Effector CD4-positive, alpha-beta T cell (primary cell): ENCODE results near the gene PRPF31.

Experiments
- DNase-seq: peaks from one replicate; pipeline ENCODE4 v3.0.0-alpha.2; 2020

The PRPF31 gene

DNA sequence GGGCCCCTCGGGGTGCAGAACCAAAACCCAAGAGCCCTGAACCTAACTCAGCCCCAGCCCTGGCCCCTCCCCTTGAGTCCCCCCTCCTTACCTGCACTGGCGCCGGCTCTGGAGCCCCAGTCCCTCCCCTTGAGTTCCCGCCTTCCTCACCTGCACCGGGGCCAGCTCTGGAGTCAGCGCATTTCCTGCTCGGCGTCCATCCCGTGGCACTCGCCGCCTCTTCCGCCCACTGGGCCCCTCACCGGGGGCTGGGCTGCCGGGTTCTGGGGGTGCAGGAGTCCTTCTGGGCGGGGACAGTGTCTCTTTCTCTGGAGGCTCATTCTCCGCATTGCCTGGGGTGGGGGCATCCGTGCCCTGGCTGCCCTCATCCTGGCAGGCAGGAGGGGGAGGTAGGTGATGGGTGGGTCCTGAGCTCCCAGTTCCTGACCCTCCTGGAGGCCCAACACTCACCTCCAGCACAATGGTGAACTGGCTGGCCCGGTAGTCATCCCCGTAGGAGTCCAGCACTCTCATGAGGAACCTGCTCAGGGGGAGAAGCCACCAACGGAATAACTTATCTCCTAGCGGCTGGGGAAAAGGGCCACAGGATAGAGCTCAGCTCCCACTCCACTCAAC is 7.6 kb upstream of the PRPF31 start:
- DNase-seq: no peak

DNA sequence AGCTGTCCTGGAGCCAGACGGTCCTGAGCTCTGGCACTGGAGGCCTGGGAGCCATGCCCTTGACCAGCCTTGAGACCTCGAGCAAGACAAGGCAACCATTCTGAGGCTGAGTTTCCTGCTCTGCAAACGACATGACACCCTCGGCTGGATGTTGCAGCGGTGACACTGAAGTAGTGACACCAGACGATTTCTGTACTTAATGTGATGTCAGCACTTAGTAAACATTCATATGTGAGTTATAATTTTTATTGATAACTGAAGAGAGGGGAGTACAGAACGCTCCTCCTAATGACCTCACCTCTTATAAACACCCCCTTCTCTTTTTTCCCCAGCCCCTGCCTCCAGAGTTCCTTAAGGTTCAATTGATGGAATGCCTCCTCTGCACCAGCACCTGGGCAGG is 7.1 kb upstream of the PRPF31 start:
- DNase-seq: no peak

DNA sequence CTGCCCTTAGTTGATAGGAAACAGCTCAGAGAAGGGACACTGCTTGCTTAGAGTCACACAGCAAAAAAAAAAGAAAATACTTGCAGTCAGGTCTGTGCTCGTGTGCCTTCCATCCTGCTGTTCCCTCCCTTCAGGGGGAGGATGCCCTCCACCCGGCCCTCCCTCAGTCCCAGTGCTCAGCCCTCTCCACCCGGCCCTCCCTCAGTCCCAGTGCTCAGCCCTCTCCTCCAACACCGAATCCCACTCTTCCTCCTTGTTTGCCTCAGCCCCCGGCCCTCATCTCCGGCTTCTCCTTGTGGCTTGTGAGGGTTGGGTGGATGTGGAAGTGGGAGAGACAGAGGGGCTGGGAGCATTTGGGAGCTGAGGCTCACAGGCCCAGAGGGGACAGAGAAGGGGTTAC is 5.9 kb upstream of the PRPF31 start:
- no peak for DNase-seq

GRCh38 chr19:54114340-54115108 is 1.0 kb upstream of the PRPF31 start:
- peak; percentile 41 for DNase-seq

GRCh38 chr19:54121259-54121658 is 5.7 kb downstream of the PRPF31 start:
- DNase-seq: no peak

DNA sequence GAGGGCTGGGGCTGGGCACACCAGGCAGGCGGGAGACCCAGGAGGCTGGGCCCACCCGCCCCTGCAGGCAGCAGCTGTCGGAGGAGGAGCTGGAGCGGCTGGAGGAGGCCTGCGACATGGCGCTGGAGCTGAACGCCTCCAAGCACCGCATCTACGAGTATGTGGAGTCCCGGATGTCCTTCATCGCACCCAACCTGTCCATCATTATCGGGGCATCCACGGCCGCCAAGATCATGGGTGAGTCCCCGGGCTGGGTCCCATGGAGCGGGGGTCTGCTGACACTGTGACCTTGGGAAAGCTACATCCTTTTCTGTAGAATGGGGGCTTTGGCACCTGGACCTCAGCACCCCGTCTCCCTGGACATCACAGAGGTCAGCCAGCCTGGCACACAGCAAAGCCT is 8.1 kb downstream of the PRPF31 start:
- DNase-seq: no peak

- no peak for DNase-seq
Observed at GRCh38 chr19:54124393-54124792, 8.8 kb downstream of the PRPF31 start.

GRCh38 chr19:54125713-54126112 is 10.2 kb downstream of the PRPF31 start:
- no peak for DNase-seq

GRCh38 chr19:54127688-54128440 is 12.3 kb downstream of the PRPF31 start:
- DNase-seq: no peak

DNA sequence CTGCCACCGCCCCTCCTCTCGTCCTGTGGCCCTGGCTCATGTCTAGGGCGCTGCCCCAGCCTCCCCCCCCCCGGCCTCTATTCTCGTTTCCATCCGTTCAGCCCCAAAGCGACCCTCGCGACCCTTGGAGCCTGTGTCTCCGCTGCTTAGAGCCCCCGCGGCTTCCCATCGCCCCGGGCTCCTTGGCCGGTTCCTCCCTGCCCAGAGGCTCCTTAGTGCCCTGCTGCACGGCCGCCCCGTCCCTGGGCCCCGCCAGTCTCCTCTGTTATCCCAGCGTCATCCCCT is 12.8 kb downstream of the PRPF31 start:
- DNase-seq: no peak

DNA sequence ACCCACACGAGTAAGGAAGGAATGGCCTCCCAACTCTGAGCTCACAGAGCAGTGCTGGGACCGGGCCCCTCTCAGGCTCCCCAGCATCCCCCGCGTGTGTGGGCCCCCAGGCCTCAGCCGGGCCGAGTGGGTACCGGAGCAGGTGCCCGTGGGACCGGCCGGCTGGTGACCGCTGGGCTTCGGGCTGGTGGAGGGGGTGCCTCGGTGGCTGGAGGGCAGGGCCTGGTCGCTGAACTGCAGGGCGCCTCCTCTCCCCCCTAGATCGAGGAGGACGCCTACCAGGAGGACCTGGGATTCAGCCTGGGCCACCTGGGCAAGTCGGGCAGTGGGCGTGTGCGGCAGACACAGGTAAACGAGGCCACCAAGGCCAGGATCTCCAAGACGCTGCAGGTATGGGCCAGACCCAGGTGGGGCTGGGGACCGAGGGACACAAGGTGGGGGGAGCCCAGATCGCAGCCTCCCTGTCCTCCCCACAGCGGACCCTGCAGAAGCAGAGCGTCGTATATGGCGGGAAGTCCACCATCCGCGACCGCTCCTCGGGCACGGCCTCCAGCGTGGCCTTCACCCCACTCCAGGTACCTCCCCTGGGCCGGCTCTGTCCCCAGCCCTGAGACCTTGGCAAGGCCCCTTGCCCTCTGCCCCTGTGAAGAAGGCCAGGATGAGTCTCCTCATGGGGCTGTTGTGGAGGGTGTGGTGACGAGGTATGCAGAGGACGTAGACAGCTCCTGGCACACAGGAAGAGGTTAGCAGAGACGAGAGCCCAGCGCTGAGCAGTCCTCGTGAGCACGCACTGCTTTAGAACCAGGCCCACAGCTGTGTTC is 13.5 kb downstream of the PRPF31 start:
- no peak for DNase-seq

- no peak for DNase-seq
Observed at GRCh38 chr19:54129617-54129996, 14.1 kb downstream of the PRPF31 start.

- DNase-seq: no peak
Observed at GRCh38 chr19:54133312-54133956, 17.9 kb downstream of the PRPF31 start.

DNA sequence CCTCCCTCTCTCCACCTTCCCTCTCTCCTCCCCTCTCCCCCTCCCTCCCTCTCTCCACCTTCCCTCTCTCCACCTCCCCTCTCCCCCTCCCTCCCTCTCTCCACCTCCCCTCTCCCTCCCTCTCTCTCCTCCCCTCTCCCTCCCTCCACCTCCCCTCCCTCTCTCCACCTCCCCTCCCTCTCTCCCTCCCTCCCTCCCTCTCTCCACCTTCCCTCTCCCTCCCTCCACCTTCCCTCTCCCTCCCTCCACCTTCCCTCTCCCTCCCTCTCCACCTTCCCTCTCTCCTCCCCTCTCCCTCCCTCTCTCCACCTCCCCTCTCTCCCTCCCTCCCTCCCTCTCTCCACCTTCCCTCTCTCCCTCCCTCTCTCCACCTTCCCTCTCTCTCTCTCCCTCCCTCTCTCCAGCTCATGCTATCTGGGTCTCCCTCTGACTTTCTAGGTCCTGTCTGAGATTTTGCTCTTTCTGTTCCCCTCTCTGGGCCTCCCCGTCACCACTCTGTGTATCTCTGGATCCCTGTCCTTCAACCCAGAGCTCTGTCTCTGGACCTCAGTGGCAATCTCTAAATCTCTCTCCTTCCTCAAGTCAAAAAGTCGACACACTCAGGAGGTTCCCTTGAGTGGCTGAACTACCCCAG is 18.5 kb downstream of the PRPF31 start:
- DNase-seq: no peak

GRCh38 chr19:54136086-54136863 is 20.7 kb downstream of the PRPF31 start:
- no peak for DNase-seq

- peak; percentile 98 for DNase-seq
Observed at GRCh38 chr19:54136864-54137698, 21.5 kb downstream of the PRPF31 start.

- peak; percentile 31 for DNase-seq
Observed at GRCh38 chr19:54137699-54138488, 22.3 kb downstream of the PRPF31 start, which contains the start of gene CNOT3. TSS of gene CNOT3 (plus strand) at chr19:54137762. CDS start at chr19:54142979, 5,217 bp downstream.

DNA sequence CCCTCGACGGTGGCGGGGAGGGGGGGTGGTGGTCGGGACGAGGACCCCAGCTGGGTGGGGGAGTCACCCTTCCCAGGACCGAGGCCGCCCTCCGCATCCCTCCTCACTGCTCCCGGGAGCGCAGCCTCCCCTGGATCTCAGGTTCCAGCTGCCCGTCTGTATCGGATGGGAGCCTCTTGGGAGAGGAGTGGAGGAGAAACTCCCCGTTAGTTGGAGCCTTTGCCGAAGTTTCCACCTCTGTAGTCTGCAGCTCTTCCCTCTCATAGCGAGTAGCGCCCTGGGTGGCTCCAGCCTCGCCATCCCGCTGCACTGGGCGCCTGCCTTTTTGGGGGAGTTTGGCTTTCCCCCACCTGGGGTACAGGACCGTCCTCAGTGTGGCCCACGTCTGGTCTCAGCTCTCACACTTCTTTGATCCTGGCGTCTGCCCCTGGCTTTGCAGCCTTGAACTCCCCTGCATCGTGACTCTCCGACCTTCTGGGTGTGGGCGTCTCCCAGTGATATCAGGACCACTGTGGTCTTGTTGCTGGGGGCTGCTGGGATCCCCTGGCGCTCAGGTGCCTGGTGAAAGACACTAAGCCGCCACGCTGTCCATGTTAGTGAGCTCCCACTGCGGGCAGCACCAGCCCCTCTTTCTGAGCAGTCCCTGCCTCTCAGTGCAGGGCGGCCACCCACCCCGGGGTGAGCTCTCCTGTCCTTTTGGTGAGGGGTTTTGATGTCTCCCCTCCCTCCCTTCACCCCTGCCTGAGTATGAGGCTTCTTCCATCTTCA is 23.1 kb downstream of the PRPF31 start:
- DNase-seq: no peak

- no peak for DNase-seq
Observed at GRCh38 chr19:54141356-54141755, 25.8 kb downstream of the PRPF31 start.
